Lung (tissue), 12 donors: ENCODE results near the gene DNMBP. TPM values are rescaled to one million over a fixed set of nuclear protein-coding genes. Genes with fewer than 3 reads are reported as not detected.
"Not testable (repeated sequence)": the region's sequence is repeated elsewhere in the genome, so short reads cannot be mapped to it uniquely, and the experiment has no call there.

Experiments used
- ATAC-seq: fragments of 200-7000 bp; cut with Tn5 transposase; one replicate; pipeline ENCODE4 v1.9.1; 2020; ENCODE audit warnings: moderate number of reproducible peaks; ENCODE audit not compliant: insufficient read depth, low FRiP score
- DNase-seq, 3 donors: peaks; one replicate each; pipeline ENCODE4 v3.0.0-alpha.2; 2013 to 2017
- H3K27ac ChIP-seq, 2 donors: one replicate each; pipeline ENCODE4 v1.5.1; 2013; ENCODE audit warnings: mild to moderate bottlenecking in 2 of 2, moderate library complexity in 2 of 2, control low read depth in 1 of 2, inconsistent platforms in 1 of 2, low read depth in 1 of 2, low read length in 1 of 2
- H3K27me3 ChIP-seq, 3 donors: one replicate each; pipeline ENCODE4 v1.5.1; 2013; ENCODE audit warnings: low read length in 2 of 3; ENCODE audit not compliant: control insufficient read depth in 3 of 3, insufficient read depth in 3 of 3
- H3K36me3 ChIP-seq, 4 donors: one replicate each; pipeline ENCODE4 v1.5.1; 2013; ENCODE audit warnings: low read length in 4 of 4, mild to moderate bottlenecking in 1 of 4, moderate library complexity in 1 of 4; ENCODE audit not compliant: control insufficient read depth in 4 of 4, insufficient read depth in 4 of 4
- H3K4me1 ChIP-seq, 5 donors: one replicate each; pipeline ENCODE4 v1.5.1; 2013; ENCODE audit warnings: low read length in 5 of 5, mild to moderate bottlenecking in 2 of 5, moderate library complexity in 1 of 5; ENCODE audit not compliant: control insufficient read depth in 5 of 5, insufficient read depth in 5 of 5
- H3K4me3 ChIP-seq: one replicate; pipeline ENCODE4 v1.5.1; 2013; ENCODE audit warnings: mild to moderate bottlenecking, control low read depth, moderate library complexity
- H3K9ac ChIP-seq, 2 donors: one replicate each; pipeline ENCODE4 v1.5.1; 2013; ENCODE audit warnings: low read length in 2 of 2, control low read depth in 1 of 2; ENCODE audit not compliant: insufficient read depth in 1 of 2
- H3K9me3 ChIP-seq, 4 donors: one replicate each; pipeline ENCODE4 v1.5.1; 2013; ENCODE audit warnings: low read length in 3 of 4, mild to moderate bottlenecking in 1 of 4, moderate library complexity in 1 of 4; ENCODE audit not compliant: control insufficient read depth in 4 of 4, insufficient read depth in 3 of 4
- CTCF ChIP-seq: IDR thresholded peaks from 2 replicates; pipeline ENCODE4 v1.5.1; 2012; ENCODE audit warnings: mild to moderate bottlenecking; ENCODE audit errors: control extremely low read depth, extremely low read depth
- WGBS, 2 donors: extraction: QIAGEN DNeasy Blood & Tissue Kit; methylation state at CpG; one replicate each; pipeline ENCODE4 v1.1.7; 2013; 5-methylcytosine and 5-hydroxymethylcytosine counted together
- polyA plus RNA-seq, 2 donors: library from polyadenylated mRNA; stranded (reverse); fragments of 200-250 nt; gene quantifications; one replicate each; pipeline ENCODE4 v1.2.1, GENCODE V29; 2013
- total RNA-seq, 2 donors: library from RNA; depleted of rRNA in 1 of 2; stranded (reverse); fragments of >200 nt in 1 of 2; gene quantifications; one replicate each; pipeline ENCODE4 v1.2.1, GENCODE V29; 2014 to 2021
- donor health status: control.
- donor health status: control.
- donor health status: Bipolar disorder and iron deficiency.
- donor health status: healthy.
- donor health status: DM: yes; HTN: yes; CAD: no.

DNMBP gene
- total and polyA plus RNA-seq, 4 donors, result 6.5 to 31.0 (median 12.5) TPM

GRCh38 chr10:99993701-99994689 lies 15.8 kb downstream of the DNMBP start:
- H3K4me3 ChIP-seq, result no peak overlapping the region
- no peaks in the 10 kb centered on the region for H3K9me3 ChIP-seq
- no peak overlapping the region for H3K9ac ChIP-seq
- peaks cover 3 to 35% (median 11%) of the 10 kb centered on the region in 5 donors for H3K4me1 ChIP-seq
- peak overlapping the region; percentile 23 to 52 for H3K27ac ChIP-seq
- 35 to 57% methylated on average over 8 of the region's 8 CpGs for WGBS, 2 donors
- ATAC-seq, result peak; percentile 62
- no peaks in the 10 kb centered on the region for H3K27me3 ChIP-seq
- peak; percentile 58 to 78 (median 71) for DNase-seq
- H3K36me3 ChIP-seq, result no peaks in the 10 kb centered on the region
- no peak for TF ChIP-seq CTCF

GRCh38 chr10:99985637-99986036 lies 24.1 kb downstream of the DNMBP start:
- WGBS, 2 donors, result 94 to 96% methylated on average over 5 of the region's 5 CpGs
- not testable (repeated sequence) for ATAC-seq

GRCh38 chr10:99984211-99985034 lies 25.3 kb downstream of the DNMBP start:
- Histone ChIP-seq H3K27me3 (no peaks in the 10 kb centered on the region), H3K27ac (peak overlapping the region in 1 of 2 donors; percentile 59), H3K9ac (peak overlapping the region in 1 of 2 donors; percentile 60), H3K4me1 (peaks cover 10 to 49% (median 22%) of the 10 kb centered on the region in 5 donors), H3K9me3 (no peaks in the 10 kb centered on the region), H3K36me3 (no peaks in the 10 kb centered on the region), H3K4me3 (no peak overlapping the region)
- ATAC-seq, result no peak
- TF ChIP-seq CTCF, result no peak
- no peak for DNase-seq
- 50 to 62% methylated on average over 5 of the region's 5 CpGs for WGBS, 2 donors

More at GRCh38 chr10:99985637-99986036, 24.1 kb downstream of the DNMBP start:
- H3K36me3 ChIP-seq, H3K27me3 ChIP-seq, H3K9me3 ChIP-seq, H3K9ac ChIP-seq, DNase-seq, H3K4me3 ChIP-seq, H3K27ac ChIP-seq: not testable (repeated sequence)
- peaks cover 7 to 38% (median 22%) of the 10 kb centered on the region in 5 donors for H3K4me1 ChIP-seq
